ENCODE data around the gene PHF2. TPM values are rescaled to one million over a fixed set of nuclear protein-coding genes. Genes with fewer than 3 reads are reported as not detected.

PHF2 gene
- total RNA-seq (2014; rRNA removed; shearing (Covaris generic)): 18.8 and 22.6 TPM in 2 replicates

DNA sequence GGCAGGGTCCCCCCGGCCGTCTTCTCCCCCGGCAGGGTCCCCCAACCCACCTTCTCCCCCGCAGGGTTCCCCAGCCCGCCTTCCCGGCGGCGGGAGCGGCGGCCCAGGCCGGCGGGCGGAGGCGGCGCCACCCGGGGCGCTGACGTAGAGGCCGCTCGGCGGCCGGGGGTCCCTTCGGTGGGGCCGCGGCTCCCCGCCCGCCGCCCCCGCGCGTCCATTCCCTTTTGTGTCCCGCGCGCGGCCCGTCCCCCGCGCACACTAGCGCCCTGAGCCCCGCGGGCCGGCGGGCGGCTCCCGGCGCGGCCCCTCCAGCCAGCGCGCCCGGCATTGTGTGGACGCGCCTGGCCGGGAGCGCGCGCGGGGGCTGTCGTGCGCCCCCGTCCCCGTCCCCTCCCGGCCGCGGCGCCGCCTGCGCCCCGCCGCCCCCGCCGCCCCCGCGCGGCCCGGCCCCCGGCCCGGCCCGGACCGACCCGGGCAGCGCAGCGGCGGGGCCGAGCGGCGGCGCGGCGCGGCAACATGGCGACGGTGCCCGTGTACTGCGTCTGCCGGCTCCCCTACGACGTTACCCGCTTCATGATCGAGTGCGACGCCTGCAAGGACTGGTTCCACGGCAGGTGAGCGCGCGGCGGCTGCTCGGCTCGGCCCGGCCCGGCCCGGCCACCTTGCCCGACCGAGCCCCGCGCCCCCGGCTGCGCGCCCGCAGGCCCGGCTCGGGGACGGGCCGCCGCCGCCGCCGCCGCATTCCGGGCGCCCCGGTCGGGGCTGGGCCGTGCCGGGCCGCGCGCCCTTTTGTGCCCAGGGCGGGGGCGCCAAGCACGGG lies at the start of gene PHF2:
PHF2 (plus strand) TSS at position 327 of the 820 bp plus-strand sequence; CDS start at position 517, 190 bp downstream.
- DNase-seq (ENCODE audit: low read depth): peak; percentile 26

DNA sequence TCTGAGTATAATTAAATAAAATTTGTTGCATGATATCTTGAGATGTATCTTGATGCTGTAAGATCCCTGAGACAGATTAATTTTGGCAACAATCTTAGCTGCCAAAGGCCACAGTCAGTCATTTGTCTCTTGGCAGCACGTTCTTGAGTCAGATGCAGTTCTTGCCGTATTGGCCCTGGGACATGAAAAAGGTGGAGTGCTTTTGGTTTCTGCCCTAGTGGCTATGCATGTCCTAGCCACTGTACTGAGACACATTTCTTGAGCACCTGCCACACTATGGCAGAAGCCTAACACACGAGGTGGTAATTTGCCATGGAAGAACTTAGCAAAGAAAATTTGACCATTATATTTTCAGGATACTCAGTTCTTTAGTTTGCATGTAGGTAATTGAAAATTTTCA lies 45.0 kb upstream of the PHF2 start:
- no peak for DNase-seq (ENCODE audit: low read depth)

DNA sequence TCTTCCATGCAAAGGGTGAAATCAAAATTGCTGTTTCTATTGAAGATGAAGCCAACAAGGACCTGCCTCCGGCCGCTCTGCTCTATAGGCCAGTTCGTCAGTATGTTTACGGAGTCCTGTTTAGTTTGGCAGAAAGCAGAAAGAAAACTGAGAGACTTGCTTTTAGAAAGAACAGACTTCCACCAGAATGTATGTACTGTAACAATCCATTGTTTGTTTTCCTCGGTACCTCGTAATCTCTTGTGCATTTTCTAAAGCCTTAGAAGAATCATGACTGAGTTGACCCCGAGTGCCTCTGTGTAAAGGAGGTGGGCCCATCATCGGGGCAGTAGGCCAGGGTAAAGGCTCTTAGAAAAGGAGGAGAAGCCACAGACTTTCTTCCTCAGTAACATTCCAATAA lies 44.2 kb upstream of the PHF2 start:
- DNase-seq (ENCODE audit: low read depth): no peak

DNA sequence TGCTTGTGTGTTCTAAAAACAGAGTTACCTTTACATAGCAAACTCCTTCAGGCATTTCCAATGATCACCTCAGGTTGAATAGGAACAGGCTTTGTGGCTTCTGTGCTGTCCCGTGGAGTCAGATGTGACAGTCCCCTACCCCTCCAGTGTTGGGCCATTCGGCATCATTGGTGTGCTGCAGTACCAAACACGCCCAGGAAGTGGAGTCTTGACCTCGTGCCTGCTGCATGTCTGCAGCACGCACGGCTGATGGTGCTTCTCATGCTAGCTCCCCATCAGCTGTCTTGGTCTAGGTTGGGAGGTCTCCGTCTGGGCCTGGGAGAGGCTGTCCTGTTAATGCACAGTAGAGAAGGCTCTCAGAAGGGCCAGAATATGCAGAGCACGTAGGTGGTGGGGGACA lies 42.5 kb upstream of the PHF2 start:
- no peak for DNase-seq (ENCODE audit: low read depth)

DNA sequence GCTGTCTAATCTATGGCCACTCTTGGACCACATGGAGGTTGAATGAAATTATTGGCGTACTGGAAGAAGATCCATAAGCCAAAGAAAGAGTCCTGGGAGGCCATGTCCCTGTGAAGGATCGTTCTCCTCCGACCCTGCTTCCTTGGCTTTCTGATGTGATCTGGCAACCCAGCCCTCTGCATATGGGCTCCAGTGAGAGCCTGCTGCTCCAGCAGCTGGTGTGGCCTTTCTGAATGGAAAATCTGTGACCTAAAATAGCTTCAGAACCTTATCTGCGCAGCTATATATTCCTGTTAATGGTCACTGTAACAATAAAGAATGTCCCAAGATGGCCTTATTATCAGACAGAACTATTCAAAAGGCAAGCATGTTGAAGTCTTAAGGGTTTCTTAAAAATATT lies 40.2 kb upstream of the PHF2 start:
- DNase-seq (ENCODE audit: low read depth): no peak

DNA sequence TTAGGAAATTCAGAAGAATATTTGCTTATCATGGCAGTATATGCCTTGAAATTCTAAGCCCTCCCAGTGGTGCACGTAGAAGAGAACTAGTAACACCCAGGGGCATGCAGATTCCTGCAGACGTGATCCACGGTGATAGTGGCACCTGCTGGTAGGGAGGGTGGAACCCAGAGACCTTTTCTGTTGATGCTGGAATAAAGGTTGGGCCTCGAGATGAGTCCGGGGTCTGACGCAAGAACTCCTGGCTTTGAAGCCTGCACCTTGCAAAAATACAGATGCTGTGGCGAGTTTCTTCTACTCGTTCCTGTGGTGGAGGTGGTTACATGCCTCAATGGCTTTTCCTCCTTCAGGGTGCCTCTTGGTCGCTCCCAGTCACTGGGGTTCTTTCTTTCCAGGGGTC lies 39.5 kb upstream of the PHF2 start:
- no peak for DNase-seq (ENCODE audit: low read depth)

DNA sequence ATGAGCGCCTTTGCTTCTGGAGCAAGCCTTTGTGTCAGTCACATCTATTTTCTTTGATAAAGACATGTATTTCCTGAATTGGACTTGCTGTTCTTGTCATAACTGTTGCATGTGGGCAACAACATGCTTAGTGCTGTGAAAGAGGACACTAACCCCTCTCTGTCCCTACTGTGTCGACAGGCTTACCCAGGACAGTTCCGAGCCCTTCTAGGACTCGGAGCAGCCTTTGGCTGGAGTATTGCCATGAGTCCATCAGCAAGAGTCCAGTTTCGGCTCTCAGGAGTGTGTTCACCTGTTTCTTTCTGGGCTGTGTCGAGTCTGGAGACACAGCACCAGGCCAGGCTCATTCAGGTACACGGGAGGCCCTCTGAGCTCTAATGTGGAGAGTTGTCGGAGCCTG lies 36.1 kb upstream of the PHF2 start:
- DNase-seq (ENCODE audit: low read depth): no peak

DNA sequence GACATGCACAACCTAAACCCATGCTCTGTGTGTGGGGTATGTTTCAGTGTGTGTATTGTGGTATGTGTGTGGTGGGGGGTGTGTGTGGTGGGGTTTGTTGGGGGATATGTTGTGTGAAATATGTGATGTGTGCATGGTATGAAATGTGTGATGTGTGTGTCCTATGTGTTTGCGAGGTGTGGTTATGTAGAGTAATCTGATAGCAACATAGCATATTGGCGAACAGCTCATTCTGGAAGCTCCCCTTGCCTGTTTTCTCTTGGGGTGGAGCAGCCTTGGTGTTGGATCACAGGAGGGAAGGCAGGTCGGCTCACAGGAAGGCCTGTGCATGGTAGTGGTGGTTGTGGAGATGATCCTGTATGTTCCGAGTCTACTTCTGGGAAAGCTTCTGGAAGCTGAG lies 35.4 kb upstream of the PHF2 start:
- DNase-seq (ENCODE audit: low read depth): no peak

DNA sequence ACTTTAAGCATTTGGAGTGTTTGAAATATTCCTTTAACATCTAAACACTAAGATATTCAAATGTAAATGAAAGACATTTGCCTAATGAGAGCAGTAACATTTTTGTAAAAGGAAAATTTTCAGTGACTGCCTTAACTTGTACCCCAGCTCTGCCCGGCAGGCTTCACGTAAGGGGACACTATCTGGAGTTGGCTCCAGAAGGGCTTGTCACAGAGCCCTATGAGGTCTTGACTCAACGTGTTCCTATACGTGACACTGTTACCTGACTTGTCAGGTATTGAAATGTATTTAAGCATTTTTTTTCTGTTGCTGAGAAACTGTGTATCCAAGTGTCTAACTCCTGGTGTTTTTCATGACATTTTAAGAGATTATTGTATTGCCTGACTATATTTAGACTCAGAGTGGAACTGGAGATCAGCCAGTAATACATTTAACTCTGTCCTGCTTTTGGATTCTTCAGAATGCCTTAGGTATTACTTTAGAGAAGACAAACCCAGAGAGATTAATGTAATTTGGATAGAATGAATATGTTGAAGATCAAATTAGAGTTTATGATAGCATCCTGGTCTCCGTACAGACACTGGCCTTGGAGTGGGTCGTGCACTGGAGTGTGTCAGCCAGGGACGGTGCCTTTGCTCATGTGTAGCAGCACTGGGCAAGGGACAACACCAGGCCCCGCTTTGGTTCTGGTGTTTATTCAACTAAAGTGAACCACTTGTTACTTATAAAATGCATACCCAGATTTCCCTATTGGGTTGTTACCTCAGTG lies 34.6 kb upstream of the PHF2 start:
- DNase-seq (ENCODE audit: low read depth): no peak

DNA sequence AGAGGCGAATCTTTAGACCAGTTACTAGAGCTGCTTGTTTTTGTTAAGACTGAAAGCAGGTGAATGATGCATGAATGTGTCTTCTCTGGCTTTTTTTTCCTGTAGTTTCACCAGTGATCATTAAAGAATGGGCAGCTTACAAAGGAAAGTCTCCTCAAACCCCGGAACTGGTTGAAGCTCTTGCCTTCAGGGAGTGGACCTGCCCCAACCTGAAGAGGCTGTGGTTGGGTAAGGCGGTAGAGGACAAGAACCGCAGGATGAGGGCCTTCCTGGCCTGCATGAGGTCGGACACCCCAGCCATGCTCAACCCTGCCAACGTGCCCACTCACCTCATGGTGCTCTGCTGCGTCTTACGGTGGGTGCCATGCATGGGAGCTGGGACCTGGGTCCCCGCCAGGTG lies 33.3 kb upstream of the PHF2 start:
- DNase-seq (ENCODE audit: low read depth): no peak

DNA sequence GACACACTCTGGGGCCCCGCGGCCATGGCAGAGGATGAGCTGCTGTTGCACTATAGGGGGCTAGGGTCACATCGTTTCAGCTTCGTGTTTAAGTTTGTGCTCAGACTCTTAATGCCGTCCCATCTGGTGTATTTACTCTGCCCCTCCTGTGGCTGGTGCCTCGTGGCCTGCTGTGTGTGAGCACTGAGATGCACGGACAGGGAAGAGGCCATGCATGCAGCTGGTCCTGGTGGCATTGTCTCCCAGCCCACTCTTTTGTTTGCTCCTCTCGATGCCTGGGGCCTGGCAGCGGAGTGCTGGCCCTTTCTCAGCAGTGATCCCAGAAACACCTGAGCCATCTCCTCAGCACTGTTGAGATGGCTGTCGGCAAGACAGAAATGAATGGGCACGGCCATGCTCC lies 30.0 kb upstream of the PHF2 start:
- DNase-seq (ENCODE audit: low read depth): no peak

DNA sequence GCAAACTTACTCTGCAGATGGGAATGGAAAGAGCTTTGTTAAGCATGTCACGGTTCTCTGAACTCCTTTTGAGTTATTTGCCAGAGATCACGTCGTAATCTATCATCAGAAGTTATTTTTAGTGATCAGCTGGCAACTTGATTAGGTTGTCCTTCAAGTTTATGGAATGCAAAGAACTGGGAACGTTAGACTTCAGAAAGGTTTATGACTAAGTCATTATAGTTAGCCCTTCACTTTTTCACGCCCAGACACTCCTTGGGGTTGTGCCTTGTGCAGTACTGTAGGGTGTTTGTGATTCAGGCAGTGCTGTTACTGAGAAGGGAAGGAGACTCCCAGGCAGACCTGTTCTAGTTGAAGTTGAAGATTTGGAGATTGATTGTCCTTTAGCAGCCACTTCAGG lies 26.8 kb upstream of the PHF2 start:
- no peak for DNase-seq (ENCODE audit: low read depth)

DNA sequence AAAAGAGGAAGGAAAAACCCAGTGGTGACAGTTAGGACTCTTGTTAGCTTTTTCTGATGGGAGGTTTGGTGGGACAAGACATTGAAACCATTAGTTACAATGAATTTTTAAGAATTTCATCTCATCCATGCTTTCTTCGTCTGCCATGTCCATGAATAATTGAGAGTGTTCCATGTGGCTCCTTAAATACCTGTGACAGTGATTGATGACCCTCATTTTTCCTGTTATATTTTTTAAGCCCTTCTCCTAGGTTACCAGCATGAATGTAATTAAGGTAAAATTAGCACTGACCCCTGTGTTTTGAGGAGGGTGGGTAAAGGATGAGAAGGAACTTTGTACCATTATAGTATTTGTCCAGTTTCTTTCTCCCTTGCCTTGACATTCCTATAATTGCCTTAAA lies 23.5 kb upstream of the PHF2 start:
- no peak for DNase-seq (ENCODE audit: low read depth)

DNA sequence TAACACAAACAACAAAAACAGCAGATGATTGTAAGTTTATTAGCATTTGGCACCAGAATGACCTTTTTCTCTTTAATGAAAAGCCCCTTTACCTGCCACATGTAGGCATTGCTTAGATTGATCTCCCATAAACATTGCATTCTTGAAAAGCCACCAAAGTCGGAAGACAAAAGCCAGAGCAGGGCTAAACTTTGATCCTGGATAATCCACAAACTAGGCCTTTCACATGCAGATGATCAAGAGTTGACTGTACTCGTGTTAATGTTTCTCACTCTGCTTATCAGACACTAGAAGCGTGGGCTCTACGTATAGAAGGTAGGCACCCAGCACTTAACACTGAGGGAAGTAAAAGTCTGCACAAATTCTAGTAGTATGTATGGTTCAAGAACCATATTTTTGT lies 21.0 kb upstream of the PHF2 start:
- no peak for DNase-seq (ENCODE audit: low read depth)

DNA sequence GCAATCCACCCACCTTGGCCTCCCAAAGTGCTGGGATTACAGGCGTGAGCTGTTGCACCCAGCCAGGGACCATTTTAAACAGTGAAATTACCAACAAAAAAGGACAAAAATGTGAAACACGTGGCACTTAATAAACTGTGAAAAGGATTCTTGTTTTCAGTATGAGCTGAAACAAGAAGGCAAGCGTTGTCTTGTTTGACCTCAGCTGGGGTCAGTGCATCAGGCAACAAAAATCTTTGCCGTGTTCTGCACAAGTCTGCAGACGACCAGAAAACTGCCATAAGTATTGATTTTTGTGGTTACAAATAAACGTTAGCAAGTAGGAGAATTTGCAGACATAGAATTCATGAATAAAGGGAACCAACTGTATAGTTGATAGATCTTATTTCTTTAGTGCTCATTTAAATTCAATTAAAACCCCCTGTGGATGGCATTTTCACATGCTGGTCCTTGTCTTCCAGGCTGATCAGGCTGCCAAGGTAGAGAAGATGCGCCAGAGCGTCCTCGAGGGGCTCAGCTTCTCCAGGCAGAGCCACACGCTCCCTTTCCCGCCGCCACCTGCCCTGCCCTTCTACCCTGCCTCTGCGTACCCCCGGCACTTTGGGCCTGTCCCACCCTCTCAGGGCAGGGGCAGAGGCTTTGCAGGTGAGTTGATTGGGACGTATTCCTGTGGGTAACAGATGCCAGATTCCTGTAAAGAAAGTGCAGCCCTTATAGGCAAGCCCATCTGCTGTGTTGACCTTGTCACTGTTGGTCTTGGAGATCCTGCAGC lies 18.8 kb upstream of the PHF2 start:
- DNase-seq (ENCODE audit: low read depth): no peak

DNA sequence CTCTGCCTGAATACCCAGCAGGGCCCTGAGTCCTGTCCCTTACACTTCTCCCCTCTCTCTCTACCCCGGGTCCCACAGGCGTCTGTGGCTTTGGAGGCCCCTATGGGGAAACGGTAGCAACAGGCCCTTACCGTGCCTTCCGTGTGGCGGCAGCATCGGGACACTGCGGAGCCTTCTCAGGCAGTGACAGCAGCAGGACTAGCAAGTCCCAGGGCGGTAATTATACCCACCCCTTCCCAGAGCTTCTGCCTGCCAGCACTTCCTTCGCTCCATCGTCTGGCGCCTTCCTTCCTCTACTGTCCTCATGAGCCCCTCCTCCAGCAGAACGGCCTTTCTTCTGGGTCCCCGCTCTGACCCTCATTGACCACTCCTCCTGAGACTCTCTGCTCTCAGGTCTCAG lies 17.9 kb upstream of the PHF2 start:
- no peak for DNase-seq (ENCODE audit: low read depth)

DNA sequence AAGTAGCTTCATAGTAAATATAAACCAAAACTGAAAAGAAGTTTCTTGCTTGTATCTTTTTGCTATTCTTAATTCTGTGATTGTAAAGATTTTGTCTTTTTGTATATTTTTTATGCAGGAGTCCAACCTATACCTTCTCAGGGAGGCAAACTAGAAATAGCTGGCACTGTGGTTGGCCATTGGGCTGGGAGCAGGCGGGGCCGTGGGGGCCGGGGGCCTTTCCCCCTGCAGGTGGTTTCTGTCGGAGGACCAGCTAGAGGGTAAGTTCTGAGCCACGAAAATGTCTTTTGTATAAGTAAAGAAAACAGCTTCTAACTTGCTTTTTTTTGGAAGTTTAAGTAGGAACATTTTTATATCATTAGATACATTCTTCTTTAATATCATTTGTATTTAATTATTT lies 15.4 kb upstream of the PHF2 start:
- DNase-seq (ENCODE audit: low read depth): no peak

DNA sequence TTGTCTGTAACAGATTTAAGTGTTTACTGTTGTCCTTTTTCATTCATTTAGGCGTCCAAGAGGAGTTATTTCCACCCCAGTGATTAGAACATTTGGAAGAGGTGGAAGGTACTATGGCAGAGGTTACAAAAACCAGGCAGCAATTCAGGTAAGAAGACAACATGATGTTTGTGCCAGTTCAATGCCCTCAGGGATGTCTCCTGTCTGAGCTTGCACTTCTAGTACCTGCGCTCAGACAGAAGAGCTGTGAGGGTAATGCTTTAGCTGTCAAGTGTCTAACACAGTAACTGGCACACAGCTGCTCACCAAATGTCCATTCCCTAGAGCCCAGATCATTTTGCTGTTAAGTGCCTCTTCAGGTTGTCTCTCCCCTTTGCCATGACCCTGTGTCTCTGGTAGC lies 14.2 kb upstream of the PHF2 start:
- no peak for DNase-seq (ENCODE audit: low read depth)

DNA sequence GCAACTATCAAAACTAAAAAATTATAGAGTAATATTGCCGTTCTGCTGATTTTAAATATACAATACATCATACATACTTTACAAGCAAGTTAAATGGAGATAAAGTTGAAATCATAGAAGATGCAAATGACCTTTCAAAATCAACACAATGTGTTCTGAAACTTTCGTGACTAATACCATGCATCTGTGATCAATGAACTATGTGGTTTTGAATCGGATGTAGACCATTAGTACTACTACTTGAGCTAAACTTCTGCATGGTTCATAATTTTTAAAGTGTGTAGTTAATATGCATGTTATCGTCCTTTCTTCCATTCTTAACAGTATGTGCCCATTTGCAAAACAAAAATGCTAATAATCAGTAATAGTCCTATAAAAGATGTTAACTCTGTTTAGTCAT lies 11.3 kb upstream of the PHF2 start:
- no peak for DNase-seq (ENCODE audit: low read depth)

DNA sequence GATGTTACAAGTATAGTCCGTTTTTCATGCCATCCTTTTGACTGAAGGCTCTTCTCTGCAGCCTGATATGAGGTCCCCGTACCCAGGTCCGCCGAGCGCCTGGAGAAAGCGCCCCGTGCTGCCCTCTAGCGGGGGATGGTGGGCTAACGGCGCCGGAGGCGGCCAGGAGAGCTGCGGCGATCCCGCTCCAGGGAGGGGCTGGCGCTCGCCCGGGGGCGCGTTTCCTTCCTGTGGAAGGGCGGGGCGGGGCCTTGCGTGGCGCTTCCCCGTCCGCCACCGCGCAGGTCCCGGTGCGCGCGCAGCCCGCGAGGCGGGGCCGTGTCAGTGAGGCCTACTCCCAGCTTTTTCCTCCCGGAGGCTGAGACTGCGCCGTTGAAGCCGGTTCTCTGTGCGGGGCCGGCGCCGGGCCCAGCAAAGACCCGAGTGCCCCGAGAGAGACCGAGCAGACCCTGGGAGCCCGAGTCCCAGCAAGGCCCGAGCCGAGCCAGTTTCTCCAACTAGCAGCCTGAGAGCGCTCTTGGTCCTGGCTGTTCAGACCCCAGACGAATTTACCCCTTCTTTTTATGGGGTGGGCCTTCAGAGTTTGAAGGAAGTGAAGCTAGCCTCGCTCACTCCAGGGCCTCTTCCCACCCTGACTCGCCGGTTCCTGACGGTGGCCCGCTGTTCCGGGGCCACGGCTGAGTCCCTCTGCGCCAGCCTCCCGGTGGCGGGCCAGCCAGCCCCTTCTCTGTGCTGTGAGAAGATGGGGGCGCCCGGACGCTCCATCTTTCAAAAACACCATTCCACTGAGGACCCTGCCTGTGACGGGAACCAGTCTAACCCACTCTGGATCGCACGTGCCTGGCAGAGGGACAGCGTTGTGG lies 9.7 kb upstream of the PHF2 start:
- peak; percentile 94 for DNase-seq (ENCODE audit: low read depth)

DNA sequence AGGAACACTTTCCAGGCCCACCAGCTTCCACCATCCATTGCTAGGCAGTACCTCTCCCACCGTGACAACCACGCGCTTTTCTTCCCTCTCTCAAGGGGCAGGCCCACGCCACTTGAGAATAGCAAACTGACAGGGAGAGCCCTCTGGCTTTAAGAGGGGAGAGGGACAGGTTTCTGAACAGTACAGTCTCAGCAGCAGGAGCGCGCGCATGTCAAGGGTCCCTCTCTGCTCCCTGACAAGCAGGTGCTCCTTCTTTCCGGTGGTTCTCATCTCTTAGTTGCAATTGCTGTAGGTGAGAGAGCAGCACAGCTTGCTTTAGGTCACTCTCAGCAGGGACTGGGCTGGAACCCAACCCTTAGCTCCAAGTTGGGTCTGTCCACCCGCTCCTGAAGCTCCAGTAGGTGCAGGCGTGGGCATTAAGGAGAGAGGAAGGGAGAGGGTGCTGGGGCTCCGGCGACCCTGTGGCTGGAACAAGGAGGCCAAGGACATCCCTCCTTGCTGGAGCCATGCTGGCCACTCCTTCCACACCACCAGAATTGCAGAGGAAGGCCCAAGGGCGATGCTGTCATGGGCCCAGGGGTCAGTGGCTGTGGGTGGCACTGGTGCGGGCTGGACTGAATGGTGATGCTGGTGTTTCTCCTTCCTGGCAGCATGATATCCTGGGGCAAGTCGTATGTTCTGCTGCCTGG lies 9.0 kb upstream of the PHF2 start:
- peak; percentile 10 for DNase-seq (ENCODE audit: low read depth)
